Choroid plexus epithelial cell (primary cell): ENCODE measurements around the gene ZNF880.

Experiments
- DNase-seq: peaks from one replicate; pipeline ENCODE4 v3.0.0-alpha.2; 2010; ENCODE audit warnings: low read depth
- H3K4me3 ChIP-seq: 2 replicates; pipeline ENCODE4 v1.5.1; 2011; ENCODE audit warnings: low read depth, mild to moderate bottlenecking, control low read depth, low read length, moderate library complexity
- CTCF ChIP-seq: conservative IDR thresholded peaks from 2 replicates; pipeline ENCODE4 v1.5.1; 2011; ENCODE audit warnings: low read depth, mild to moderate bottlenecking, control low read depth, inconsistent platforms, low read length, moderate library complexity

Gene ZNF880

DNA sequence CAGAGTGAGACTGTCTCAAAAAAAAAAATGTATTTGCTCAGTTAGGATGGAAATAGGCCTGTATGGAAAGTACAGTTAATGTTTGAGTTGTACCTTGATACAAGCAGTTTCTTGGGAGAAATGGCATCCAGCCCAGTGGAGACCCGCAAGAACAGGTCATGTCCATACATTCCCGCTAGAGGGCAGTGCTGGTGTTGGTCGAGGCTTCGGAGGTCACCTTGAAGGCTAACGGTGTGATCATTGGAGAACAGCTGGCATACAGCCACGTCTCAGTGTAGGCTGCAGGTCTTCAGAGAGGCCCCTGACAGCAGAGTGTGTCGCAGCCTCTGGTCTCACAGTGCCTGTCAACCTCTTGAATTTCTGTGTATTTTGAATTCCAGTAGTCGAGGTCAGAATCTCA, 26.2 kb upstream of the ZNF880 start:
- H3K4me3 ChIP-seq, result no peak overlapping the region
- DNase-seq, result peak; percentile 57
- peak; percentile 58 for TF ChIP-seq CTCF

GRCh38 chr19:52345162-52345561, 24.6 kb upstream of the ZNF880 start:
- no peak for DNase-seq
- H3K4me3 ChIP-seq, result no peak overlapping the region
- no peak for TF ChIP-seq CTCF

DNA sequence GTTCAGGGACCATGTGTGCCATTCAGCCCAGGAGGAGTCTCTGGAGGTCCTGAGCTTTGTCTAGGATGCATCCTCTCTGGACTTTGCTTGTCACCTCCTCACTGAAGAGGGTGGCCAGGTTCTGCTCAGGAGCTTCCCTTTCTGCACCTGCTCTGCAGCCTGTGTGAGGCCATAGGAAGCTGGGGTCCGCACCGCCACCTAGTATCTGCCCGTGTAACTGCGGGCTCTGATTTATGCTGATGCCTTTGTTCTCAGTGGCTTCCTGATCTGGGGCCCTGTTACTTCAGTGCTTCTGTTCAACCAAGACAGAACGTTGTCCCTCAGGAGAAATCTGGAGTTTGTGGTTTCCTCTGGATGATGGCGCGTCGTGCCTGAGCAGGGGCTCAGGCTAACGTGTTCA, 18.2 kb upstream of the ZNF880 start:
- TF ChIP-seq CTCF, result peak; percentile 20
- DNase-seq, result no peak
- no peak overlapping the region for H3K4me3 ChIP-seq

GRCh38 chr19:52366414-52366824, 3.3 kb upstream of the ZNF880 start:
- no peak overlapping the region for H3K4me3 ChIP-seq
- no peak for DNase-seq
- no peak for TF ChIP-seq CTCF

DNA sequence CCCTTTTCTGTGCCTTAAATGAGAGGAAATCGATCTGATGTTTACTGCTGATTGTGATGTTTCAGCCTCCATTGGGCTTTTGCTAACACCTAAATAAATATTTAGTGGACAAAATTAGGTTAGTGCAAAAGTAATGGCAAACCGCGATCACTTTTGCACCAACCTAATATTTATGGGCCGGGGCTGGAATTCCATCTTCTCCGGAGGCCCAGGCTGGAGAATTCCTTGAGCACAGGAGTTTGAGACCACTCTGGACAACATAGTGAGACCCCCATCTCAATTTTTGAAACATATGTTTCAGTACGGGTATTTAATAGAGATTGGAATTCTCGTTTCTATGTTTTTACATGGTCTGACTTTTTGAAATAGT, 603 bp downstream of the ZNF880 start:
- DNase-seq, result no peak
- peak overlapping the region; percentile 87 for H3K4me3 ChIP-seq
- no peak for TF ChIP-seq CTCF

DNA sequence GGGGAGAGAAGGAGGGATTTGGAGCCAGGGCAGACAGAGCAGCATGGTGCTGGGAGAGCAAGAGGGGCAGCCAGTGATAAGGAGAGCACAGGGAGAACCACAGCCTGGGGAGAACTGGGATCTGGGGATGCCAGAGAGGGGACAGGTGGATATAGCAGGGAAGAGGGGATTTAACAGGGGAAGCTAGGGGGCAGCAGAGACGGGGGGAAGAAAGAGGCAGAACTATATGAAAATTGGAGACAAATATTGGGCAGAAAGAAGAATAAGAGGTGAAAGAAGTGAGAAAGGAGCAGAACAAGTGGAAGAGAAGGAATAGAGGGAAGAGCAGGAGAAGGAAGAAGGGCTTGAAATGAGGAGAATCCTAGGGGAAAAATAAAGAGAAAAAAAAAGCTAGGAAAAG, 21.4 kb downstream of the ZNF880 start:
- no peak overlapping the region for H3K4me3 ChIP-seq
- DNase-seq, result no peak
- no peak for TF ChIP-seq CTCF

DNA sequence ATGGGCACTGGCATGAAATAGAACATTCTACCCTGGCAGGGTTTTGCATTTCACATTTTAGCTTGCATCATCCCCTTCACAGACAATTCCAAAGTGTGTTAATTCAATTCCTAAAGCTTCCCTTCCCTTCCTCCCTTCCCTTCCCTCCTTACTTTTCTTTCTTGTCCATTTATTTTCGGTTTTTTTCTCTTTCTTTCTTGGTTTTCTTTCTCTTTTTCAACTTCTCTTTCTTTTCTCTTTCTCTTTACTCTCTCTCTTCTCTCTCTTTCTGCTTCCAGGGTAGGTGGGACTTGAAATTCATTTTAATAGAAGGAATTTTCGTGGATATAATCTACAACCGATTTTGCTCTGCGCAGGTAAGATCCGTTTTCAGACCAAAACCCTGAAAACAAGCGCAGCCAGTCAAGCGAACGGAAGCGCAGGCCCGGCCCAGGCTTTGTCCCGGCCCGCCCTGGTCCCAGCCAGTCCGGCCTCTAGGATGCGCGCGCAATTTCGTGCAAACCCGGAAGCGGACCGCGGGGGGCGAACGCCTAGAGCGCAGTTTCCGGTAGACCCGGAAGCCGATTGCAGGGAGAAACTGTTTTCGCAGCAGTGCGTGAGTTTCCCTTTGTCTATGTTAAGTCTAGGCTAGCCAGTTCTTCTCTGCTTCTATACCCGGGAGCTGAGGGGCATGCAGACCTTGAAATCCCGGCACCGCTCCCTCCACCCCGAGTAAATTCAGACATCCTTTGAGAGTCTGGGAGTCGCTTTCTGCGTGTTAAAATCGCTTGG, 27.8 kb downstream of the ZNF880 start, which contains the start of gene ZNF528:
Gene ZNF528 (plus strand): TSS at position 540 of the 771 bp plus-strand sequence. CDS start 4,165 bp downstream, outside the sequence.
- no peak for TF ChIP-seq CTCF
- H3K4me3 ChIP-seq, result peak within 1 kb of the TSS; percentile 86
- peak; percentile 96 for DNase-seq
